CD14-positive monocyte (primary cell): ENCODE results near the gene GMDS. TPM values are rescaled to one million over a fixed set of nuclear protein-coding genes. Genes with fewer than 3 reads are reported as not detected.

Experiments
- DNase-seq, 3 donors: peaks; one replicate each; pipeline ENCODE4 v3.0.0-alpha.2; 2011 to 2022
- H2AFZ ChIP-seq: 2 replicates; pipeline ENCODE4 v1.6.0; 2012; ENCODE audit warnings: mild to moderate bottlenecking, low read depth, low read length, inconsistent platforms; ENCODE audit not compliant: insufficient read depth, poor library complexity, severe bottlenecking
- H3K27ac ChIP-seq, 2 donors: 1 replicate in 1 of 2; 2 replicates in 1 of 2; pipeline ENCODE4 v1.5.1; 2012 to 2013; ENCODE audit warnings: low read length in 2 of 2, control low read depth in 1 of 2, inconsistent platforms in 1 of 2, low read depth in 1 of 2, mild to moderate bottlenecking in 1 of 2
- H3K27me3 ChIP-seq, 2 donors: one replicate each; pipeline versions ENCODE4 v1.6.0 to v1.6.1; 2011 to 2013; ENCODE audit warnings: low read length in 2 of 2; ENCODE audit not compliant: control insufficient read depth in 2 of 2, insufficient read depth in 2 of 2
- H3K36me3 ChIP-seq, 2 donors: replicated peaks in 1 of 2; 1 replicate in 1 of 2; 2 replicates in 1 of 2; pipeline versions ENCODE4 v1.5.1 to v1.6.1; 2012 to 2013; ENCODE audit warnings: low read length in 2 of 2, control low read depth in 1 of 2, inconsistent platforms in 1 of 2, mild to moderate bottlenecking in 1 of 2; ENCODE audit not compliant: insufficient read depth in 2 of 2, control insufficient read depth in 1 of 2
- H3K4me1 ChIP-seq, 2 donors: 1 replicate in 1 of 2; 2 replicates in 1 of 2; pipeline versions ENCODE4 v1.5.1 to v1.6.1; 2012 to 2013; ENCODE audit warnings: low read length in 2 of 2, control low read depth in 1 of 2, inconsistent platforms in 1 of 2, mild to moderate bottlenecking in 1 of 2, moderate library complexity in 1 of 2; ENCODE audit not compliant: insufficient read depth in 2 of 2, control insufficient read depth in 1 of 2
- H3K4me2 ChIP-seq: replicated peaks from 2 replicates; pipeline ENCODE3; 2012; ENCODE audit warnings: low read length, moderate library complexity, mild to moderate bottlenecking; ENCODE audit not compliant: poor library complexity, severe bottlenecking; ENCODE audit errors: extremely low read depth
- H3K4me3 ChIP-seq, 3 experiments: fragments of 200-600 bp in 1 of 3; sonication (generic) in 1 of 3; replicated peaks in 1 of 3; 1 replicate in 2 of 3; 2 replicates in 1 of 3; pipeline ENCODE4 v1.5.1; 2011 to 2013; ENCODE audit warnings: low read length in 3 of 3, mild to moderate bottlenecking in 3 of 3, control low read depth in 2 of 3, low read depth in 2 of 3, inconsistent platforms in 1 of 3, moderate library complexity in 1 of 3
- H3K79me2 ChIP-seq: 2 replicates; pipeline ENCODE4 v1.6.0; 2012; ENCODE audit warnings: mild to moderate bottlenecking, control low read depth, inconsistent platforms, low read length, moderate library complexity; ENCODE audit not compliant: insufficient read depth
- H3K9ac ChIP-seq: 2 replicates; pipeline ENCODE4 v1.6.0; 2017; ENCODE audit warnings: low read length, mild to moderate bottlenecking; ENCODE audit not compliant: insufficient read depth, poor library complexity, severe bottlenecking
- H3K9me3 ChIP-seq, 2 donors: replicated peaks in 1 of 2; 1 replicate in 1 of 2; 2 replicates in 1 of 2; pipeline versions ENCODE4 v1.5.1 to v1.6.1; 2012 to 2013; ENCODE audit warnings: low read length in 2 of 2, control low read depth in 1 of 2; ENCODE audit not compliant: control insufficient read depth in 1 of 2, insufficient read depth in 1 of 2
- H4K20me1 ChIP-seq: 2 replicates; pipeline ENCODE4 v1.6.0; 2012; ENCODE audit warnings: mild to moderate bottlenecking, low read length, control low read depth, moderate library complexity; ENCODE audit not compliant: insufficient read depth
- H3K27ac Mint-ChIP-seq, 7 donors: one replicate each; pipeline ENCODE4 v1.8.0; 2020; ENCODE audit warnings: mild to moderate bottlenecking in 7 of 7, mixed read lengths in 7 of 7, moderate library complexity in 6 of 7, inconsistent platforms in 2 of 7
- H3K27me3 Mint-ChIP-seq, 3 donors: one replicate each; pipeline ENCODE4 v1.8.0; 2021 to 2022; ENCODE audit warnings: low read depth in 3 of 3, mild to moderate bottlenecking in 3 of 3, mixed read lengths in 3 of 3, moderate library complexity in 3 of 3, inconsistent platforms in 1 of 3
- H3K36me3 Mint-ChIP-seq, 2 donors: one replicate each; pipeline ENCODE4 v1.8.0; 2020; ENCODE audit warnings: mixed read lengths in 2 of 2, inconsistent platforms in 1 of 2, mild to moderate bottlenecking in 1 of 2
- H3K4me1 Mint-ChIP-seq: one replicate; pipeline ENCODE4 v1.8.0; 2020; ENCODE audit warnings: mild to moderate bottlenecking, mixed read lengths
- H3K4me3 Mint-ChIP-seq, 2 donors: one replicate each; pipeline ENCODE4 v1.8.0; 2020; ENCODE audit warnings: mild to moderate bottlenecking in 2 of 2, mixed read lengths in 2 of 2, moderate library complexity in 1 of 2
- H3K9me3 Mint-ChIP-seq, 7 donors: one replicate each; pipeline ENCODE4 v1.8.0; 2020 to 2022; ENCODE audit warnings: mixed read lengths in 7 of 7, mild to moderate bottlenecking in 6 of 7, moderate library complexity in 6 of 7, inconsistent platforms in 2 of 7
- WGBS: methylation state at CpG from one replicate; pipeline ENCODE4 v1.1.5; 2013; ENCODE audit warnings: missing lambda C conversion rate; ENCODE audit not compliant: insufficient coverage; 5-methylcytosine and 5-hydroxymethylcytosine counted together
- intact Hi-C, 2 donors: fragments of 100-400 bp; cut with micrococcal nuclease; formaldehyde crosslinking; loops; one replicate each; pipeline versions ENCODE4 v1.15.0 to v1.15.1; 2023
- polyA plus RNA-seq, 3 donors: library from polyadenylated mRNA; depleted of rRNA in 1 of 3; unstranded in 2 of 3; stranded (reverse) in 1 of 3; fragments of 300-500 nt in 2 of 3; fragments of >200 nt in 1 of 3; fragmentation: Illumina TruSeq in 2 of 3; gene quantifications; 1 replicate in 2 of 3; 2 replicates in 1 of 3; pipeline ENCODE4 v1.2.3, GENCODE V29; 2012 to 2021
- TF ChIP-seq, protein P1 (sequence below): fragments of 200-600 bp; IDR thresholded peaks from one replicate; pipeline ENCODE4 v1.8.0; 2022; ENCODE audit warnings: antibody characterized with exemption, mild to moderate bottlenecking

GMDS gene
- polyA plus RNA-seq, 3 donors, result 10.5 to 19.9 (median 17.6) TPM

DNA sequence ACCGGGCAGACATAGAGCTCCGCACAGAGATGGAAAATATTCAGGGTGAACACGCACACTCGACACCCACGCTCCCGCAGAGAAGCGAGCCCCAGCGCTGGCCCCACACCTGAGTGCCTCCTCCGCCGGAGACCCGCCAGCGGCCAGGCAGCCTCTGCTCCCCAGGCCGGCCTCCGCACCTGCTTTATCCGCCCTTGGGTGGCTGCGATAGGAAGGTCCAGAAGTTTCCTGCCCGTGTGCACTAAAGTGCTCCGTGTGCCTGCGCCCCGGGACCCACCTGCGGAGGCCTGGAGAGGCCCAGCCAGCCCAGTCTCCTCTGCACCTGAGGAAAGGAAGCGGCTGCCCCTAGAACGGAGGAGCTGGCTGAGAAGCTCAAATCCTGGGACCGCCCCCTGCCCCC is 646.5 kb downstream of the GMDS start:
- H2AFZ ChIP-seq, result no peak overlapping the region
- peaks cover 11% of the 10 kb centered on the region for H3K4me1 Mint-ChIP-seq
- DNase-seq, result no peak
- H3K36me3 Mint-ChIP-seq, result peaks cover 0 to 2% of the 10 kb centered on the region in 2 donors
- no peak overlapping the region for H3K9ac ChIP-seq
- intact Hi-C loops, result loop anchor here (5.0 to 10.0 kb wide), 2 partner anchors 1148 to 1166 kb away; partner anchors contain the start of gene WRNIP1 (in 1 of the 2)
- peaks cover 34 to 85% of the 10 kb centered on the region in 2 donors for H3K27me3 ChIP-seq
- H3K27ac ChIP-seq, result no peak overlapping the region
- H3K4me1 ChIP-seq, result peaks cover 5 to 7% of the 10 kb centered on the region in 2 donors
- H3K9me3 ChIP-seq, result peaks cover 0 to 10% of the 10 kb centered on the region in 2 donors
- H3K4me3 ChIP-seq, result no peak overlapping the region
- no peaks in the 10 kb centered on the region for H3K36me3 ChIP-seq
- no peaks in the 10 kb centered on the region for H4K20me1 ChIP-seq
- peaks cover 70 to 94% (median 75%) of the 10 kb centered on the region in 3 donors for H3K27me3 Mint-ChIP-seq
- TF ChIP-seq, protein P1, sequence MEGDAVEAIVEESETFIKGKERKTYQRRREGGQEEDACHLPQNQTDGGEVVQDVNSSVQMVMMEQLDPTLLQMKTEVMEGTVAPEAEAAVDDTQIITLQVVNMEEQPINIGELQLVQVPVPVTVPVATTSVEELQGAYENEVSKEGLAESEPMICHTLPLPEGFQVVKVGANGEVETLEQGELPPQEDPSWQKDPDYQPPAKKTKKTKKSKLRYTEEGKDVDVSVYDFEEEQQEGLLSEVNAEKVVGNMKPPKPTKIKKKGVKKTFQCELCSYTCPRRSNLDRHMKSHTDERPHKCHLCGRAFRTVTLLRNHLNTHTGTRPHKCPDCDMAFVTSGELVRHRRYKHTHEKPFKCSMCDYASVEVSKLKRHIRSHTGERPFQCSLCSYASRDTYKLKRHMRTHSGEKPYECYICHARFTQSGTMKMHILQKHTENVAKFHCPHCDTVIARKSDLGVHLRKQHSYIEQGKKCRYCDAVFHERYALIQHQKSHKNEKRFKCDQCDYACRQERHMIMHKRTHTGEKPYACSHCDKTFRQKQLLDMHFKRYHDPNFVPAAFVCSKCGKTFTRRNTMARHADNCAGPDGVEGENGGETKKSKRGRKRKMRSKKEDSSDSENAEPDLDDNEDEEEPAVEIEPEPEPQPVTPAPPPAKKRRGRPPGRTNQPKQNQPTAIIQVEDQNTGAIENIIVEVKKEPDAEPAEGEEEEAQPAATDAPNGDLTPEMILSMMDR, result no peak
- 90% methylated on average over 23 of the region's 24 CpGs for whole genome bisulfite sequencing
- no peaks in the 10 kb centered on the region for H3K79me2 ChIP-seq
- no peak overlapping the region for H3K27ac Mint-ChIP-seq
- H3K4me3 Mint-ChIP-seq, result peak overlapping the region in 1 of 2 donors; percentile 31
- H3K9me3 Mint-ChIP-seq, result peaks cover 0 to 7% (median 2%) of the 10 kb centered on the region in 7 donors
- no peak overlapping the region for H3K4me2 ChIP-seq

DNA sequence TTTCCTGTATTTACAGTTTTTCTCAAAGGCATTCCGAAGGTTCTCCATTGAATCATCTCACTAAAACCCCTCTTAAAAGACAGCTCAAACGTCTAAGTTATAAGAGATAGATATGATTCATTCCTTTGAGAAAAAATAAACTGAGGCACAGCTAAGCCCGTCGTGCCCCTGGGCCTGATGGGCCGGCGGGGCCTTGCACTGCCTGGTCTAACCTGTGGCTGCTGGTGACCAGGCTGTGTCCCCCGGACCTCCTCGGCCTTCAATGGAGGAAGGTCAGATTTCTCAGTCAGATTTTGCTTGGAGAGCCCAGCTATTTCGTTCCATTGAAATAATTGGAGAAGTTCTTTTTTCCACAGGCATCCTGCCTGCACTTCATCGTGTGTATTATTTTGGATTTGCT is 647.0 kb downstream of the GMDS start:
- Histone ChIP-seq H3K9ac (no peak overlapping the region), H3K36me3 (no peaks in the 10 kb centered on the region), H4K20me1 (no peaks in the 10 kb centered on the region), H2AFZ (no peak overlapping the region), H3K4me3 (no peak overlapping the region), H3K79me2 (no peaks in the 10 kb centered on the region), H3K9me3 (peaks cover 0 to 7% of the 10 kb centered on the region in 2 donors), H3K27me3 (peaks cover 30 to 83% of the 10 kb centered on the region in 2 donors), H3K4me2 (no peak overlapping the region), H3K4me1 (peaks cover 5 to 7% of the 10 kb centered on the region in 2 donors), H3K27ac (no peak overlapping the region)
- peaks cover 65 to 94% (median 70%) of the 10 kb centered on the region in 3 donors for H3K27me3 Mint-ChIP-seq
- intact Hi-C loops, result loop anchor here (5.0 to 10.0 kb wide), 2 partner anchors 1149 to 1166 kb away; partner anchors contain the start of gene WRNIP1 (in 1 of the 2)
- no peak for DNase-seq
- no peaks in the 10 kb centered on the region for H3K36me3 Mint-ChIP-seq
- peak overlapping the region in 1 of 2 donors; percentile 12 for H3K4me3 Mint-ChIP-seq
- H3K9me3 Mint-ChIP-seq, result peaks cover 0 to 3% (median 0%) of the 10 kb centered on the region in 7 donors
- no peak overlapping the region for H3K27ac Mint-ChIP-seq
- 90% methylated on average over 7 of the region's 10 CpGs for WGBS
- H3K4me1 Mint-ChIP-seq, result peaks cover 11% of the 10 kb centered on the region
- TF ChIP-seq, protein P1, result no peak
